ENCODE measurements around the gene LAMTOR1.

DNA sequence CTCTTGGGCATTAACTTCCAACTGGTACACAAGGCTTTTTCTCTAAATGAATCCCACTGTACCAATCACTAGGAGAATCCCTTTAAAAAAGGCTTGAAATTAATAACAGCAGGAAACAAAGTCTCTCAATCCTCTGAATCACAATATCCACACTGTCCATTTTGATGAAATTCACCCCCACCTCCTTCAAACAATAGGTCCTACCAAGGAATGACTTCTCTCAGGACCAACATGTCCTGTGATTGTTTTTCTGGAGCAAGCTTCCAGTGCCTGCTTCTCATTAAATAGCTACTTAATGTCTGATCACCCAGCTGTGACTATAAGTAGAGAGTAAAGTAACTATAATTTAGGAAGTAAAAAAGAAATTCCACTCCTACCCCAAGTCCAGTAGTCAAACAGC lies 35.8 kb downstream of the LAMTOR1 start:
- TF ChIP-seq, protein P1, sequence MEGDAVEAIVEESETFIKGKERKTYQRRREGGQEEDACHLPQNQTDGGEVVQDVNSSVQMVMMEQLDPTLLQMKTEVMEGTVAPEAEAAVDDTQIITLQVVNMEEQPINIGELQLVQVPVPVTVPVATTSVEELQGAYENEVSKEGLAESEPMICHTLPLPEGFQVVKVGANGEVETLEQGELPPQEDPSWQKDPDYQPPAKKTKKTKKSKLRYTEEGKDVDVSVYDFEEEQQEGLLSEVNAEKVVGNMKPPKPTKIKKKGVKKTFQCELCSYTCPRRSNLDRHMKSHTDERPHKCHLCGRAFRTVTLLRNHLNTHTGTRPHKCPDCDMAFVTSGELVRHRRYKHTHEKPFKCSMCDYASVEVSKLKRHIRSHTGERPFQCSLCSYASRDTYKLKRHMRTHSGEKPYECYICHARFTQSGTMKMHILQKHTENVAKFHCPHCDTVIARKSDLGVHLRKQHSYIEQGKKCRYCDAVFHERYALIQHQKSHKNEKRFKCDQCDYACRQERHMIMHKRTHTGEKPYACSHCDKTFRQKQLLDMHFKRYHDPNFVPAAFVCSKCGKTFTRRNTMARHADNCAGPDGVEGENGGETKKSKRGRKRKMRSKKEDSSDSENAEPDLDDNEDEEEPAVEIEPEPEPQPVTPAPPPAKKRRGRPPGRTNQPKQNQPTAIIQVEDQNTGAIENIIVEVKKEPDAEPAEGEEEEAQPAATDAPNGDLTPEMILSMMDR (conservative IDR thresholded peaks at IDR 0.05; ENCODE audit: low read depth, low read length), result no peak
- TF ChIP-seq EZH2 (IDR thresholded peaks at IDR 0.05; ENCODE audit: low read length, unreplicated experiment), result no peak
